Erythroblast (primary cell): ENCODE data around the gene CMIP.

Source experiments
- DNase-seq, 2 experiments: peaks; one replicate each; lab custom pipeline; 2025; lab: John Stamatoyannopoulos, UW
- GATA1 ChIP-seq: IDR thresholded peaks from 2 replicates; pipeline ENCODE4 v1.6.1; 2011; ENCODE audit warnings: low read depth, mild to moderate bottlenecking, control low read depth, low read length, moderate library complexity
- POLR2A ChIP-seq: IDR thresholded peaks from 2 replicates; pipeline ENCODE4 v1.6.1; 2011; ENCODE audit warnings: mild to moderate bottlenecking, low read length

Gene CMIP

GRCh38 chr16:81641395-81642106, 196.9 kb downstream of the CMIP start:
- no peak for DNase-seq
- TF ChIP-seq GATA1 (no peak), POLR2A (no peak)

- TF ChIP-seq GATA1 (no peak), POLR2A (no peak)
- no peak for DNase-seq
These were observed 197.5 kb downstream of the CMIP start for GRCh38 chr16:81642107-81642436.

GRCh38 chr16:81642943-81643342, 198.3 kb downstream of the CMIP start:
- TF ChIP-seq POLR2A (no peak), GATA1 (no peak)
- no peak for DNase-seq

- TF ChIP-seq POLR2A: no peak
- no peak for TF ChIP-seq GATA1
- no peak for DNase-seq
These were observed 200.7 kb downstream of the CMIP start for GRCh38 chr16:81645266-81645694.

- no peak for DNase-seq
These were observed 201.3 kb downstream of the CMIP start for GRCh38 chr16:81645925-81646324.

GRCh38 chr16:81646561-81646960, 202.0 kb downstream of the CMIP start:
- no peak for DNase-seq

More at GRCh38 chr16:81645925-81646324, 201.3 kb downstream of the CMIP start:
- no peak for TF ChIP-seq GATA1
- no peak for TF ChIP-seq POLR2A

GRCh38 chr16:81647527-81647926, 202.9 kb downstream of the CMIP start:
- DNase-seq: no peak
- TF ChIP-seq POLR2A (no peak), GATA1 (no peak)

More at GRCh38 chr16:81646561-81646960, 202.0 kb downstream of the CMIP start:
- TF ChIP-seq GATA1: no peak
- no peak for TF ChIP-seq POLR2A

GRCh38 chr16:81649561-81650184, 205.1 kb downstream of the CMIP start:
- no peak for TF ChIP-seq POLR2A
- TF ChIP-seq GATA1: no peak
- no peak for DNase-seq

- no peak for TF ChIP-seq GATA1
- TF ChIP-seq POLR2A: no peak
- DNase-seq: no peak
These were observed 205.7 kb downstream of the CMIP start for GRCh38 chr16:81650281-81650680.

GRCh38 chr16:81650982-81651562, 206.5 kb downstream of the CMIP start:
- TF ChIP-seq GATA1 (no peak), POLR2A (peak; percentile 31)
- DNase-seq: peak; percentile 56 to 58

GRCh38 chr16:81651758-81652718, 207.4 kb downstream of the CMIP start:
- TF ChIP-seq POLR2A: peak; percentile 46
- no peak for TF ChIP-seq GATA1
- DNase-seq: peak; percentile 56 to 77

GRCh38 chr16:81652798-81653505, 208.3 kb downstream of the CMIP start:
- no peak for TF ChIP-seq POLR2A
- no peak for TF ChIP-seq GATA1
- no peak for DNase-seq

GRCh38 chr16:81654346-81654745, 209.7 kb downstream of the CMIP start:
- no peak for DNase-seq
- no peak for TF ChIP-seq POLR2A
- no peak for TF ChIP-seq GATA1
